Left ventricle myocardium inferior (tissue), 1 donor: ENCODE measurements around the gene SLC9A1. TPM values are rescaled to one million over a fixed set of nuclear protein-coding genes. Genes with fewer than 3 reads are reported as not detected.
A peak's percentile ranks its signal among the peaks of the same experiment; 100 is the strongest.

ENCODE experiments used
- DNase-seq: peaks from one replicate; pipeline ENCODE4 v3.0.0-alpha.2; 2020
- H3K27ac ChIP-seq: fragments of 200-600 bp; replicated peaks from 2 replicates; pipeline ENCODE4 v1.8.0; 2021
- H3K27me3 ChIP-seq: fragments of 200-600 bp; 2 replicates; pipeline ENCODE4 v1.8.0; 2021; ENCODE audit warnings: low read depth
- H3K36me3 ChIP-seq: fragments of 200-600 bp; 2 replicates; pipeline ENCODE4 v1.8.0; 2021
- H3K4me1 ChIP-seq: fragments of 200-600 bp; 2 replicates; pipeline ENCODE4 v1.8.0; 2021
- H3K4me3 ChIP-seq: fragments of 200-600 bp; 2 replicates; pipeline ENCODE4 v1.8.0; 2021; ENCODE audit warnings: mild to moderate bottlenecking, moderate library complexity
- H3K9me3 ChIP-seq: fragments of 200-600 bp; replicated peaks from 2 replicates; pipeline ENCODE4 v1.8.0; 2021
- CTCF ChIP-seq: fragments of 200-600 bp; IDR thresholded peaks from 2 replicates; pipeline ENCODE4 v1.8.0; 2021; ENCODE audit warnings: antibody characterized with exemption, mild to moderate bottlenecking, borderline replicate concordance
- intact Hi-C: fragments of 100-400 bp; cut with micrococcal nuclease; formaldehyde crosslinking; loops from one replicate; pipeline ENCODE4 v1.11.0; 2022
- total RNA-seq: library from RNA; stranded (reverse); fragmentation: NEBNext Ultra II Directional; extraction: Animal tissue kit (Norgen Biotek cat#: 25700); gene quantifications from one replicate; pipeline ENCODE4 v1.2.1, GENCODE V29; 2021
- donor health status: DM: no; HTN: yes; CAD: no; lungs with severe emphysema.

Gene SLC9A1
- total RNA-seq, 1 donor from 2014 or later: 19.5 TPM

DNA sequence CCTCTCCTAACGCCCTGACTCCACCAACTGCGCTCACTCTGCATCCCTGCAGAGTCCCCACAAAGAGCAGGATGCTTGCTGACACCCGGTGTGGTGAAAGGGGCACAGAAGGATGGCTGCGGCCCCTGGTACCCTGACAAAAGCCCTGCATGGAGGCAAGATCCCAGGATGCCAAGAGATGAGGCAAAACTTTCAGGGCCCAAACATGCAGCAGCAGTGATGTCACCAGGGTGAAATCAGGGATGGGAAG, 36.6 kb downstream of the SLC9A1 start:
- intact Hi-C loops: no loop called here
- no peak for DNase-seq
- H3K9me3 ChIP-seq: no peaks in the 10 kb centered on the region

GRCh38 chr1:27117733-27118439, 37.0 kb downstream of the SLC9A1 start:
- peak overlapping the region; percentile 84 for H3K27ac ChIP-seq
- no peak for TF ChIP-seq CTCF
- no peak for DNase-seq
- peaks cover 88% of the 10 kb centered on the region for H3K4me1 ChIP-seq
- H3K36me3 ChIP-seq: peaks cover 7% of the 10 kb centered on the region
- intact Hi-C loops: no loop called here
- no peaks in the 10 kb centered on the region for H3K9me3 ChIP-seq
- H3K4me3 ChIP-seq: no peak overlapping the region
- H3K27me3 ChIP-seq: no peaks in the 10 kb centered on the region

More for the DNA sequence above, 36.6 kb downstream of the SLC9A1 start:
- H3K36me3 ChIP-seq: peaks cover 5% of the 10 kb centered on the region
- TF ChIP-seq CTCF: no peak
- H3K27me3 ChIP-seq: no peaks in the 10 kb centered on the region
- H3K27ac ChIP-seq: peak overlapping the region; percentile 84
- no peak overlapping the region for H3K4me3 ChIP-seq
- H3K4me1 ChIP-seq: peaks cover 93% of the 10 kb centered on the region

DNA sequence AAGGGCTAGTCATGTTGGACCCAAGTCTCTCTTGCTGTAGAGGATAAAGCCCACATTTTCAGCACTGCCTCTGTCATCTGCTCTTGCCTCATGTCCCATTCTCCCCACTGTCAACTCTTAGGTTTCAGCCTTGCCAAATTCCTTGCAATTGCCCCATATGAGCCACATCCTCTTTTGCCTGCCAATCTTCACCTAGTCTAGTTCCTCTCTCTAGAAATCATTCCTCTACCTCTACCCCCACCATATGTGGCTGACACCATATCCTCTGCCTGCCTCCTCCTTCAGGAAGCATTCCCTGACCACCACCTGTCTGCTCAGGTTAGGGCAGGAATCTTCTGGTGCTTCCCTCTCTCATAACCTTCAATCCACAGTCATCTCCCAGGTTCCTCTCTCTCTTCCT, 38.2 kb downstream of the SLC9A1 start:
- intact Hi-C loops: no loop called here

GRCh38 chr1:27116232-27116631, 38.7 kb downstream of the SLC9A1 start:
- H3K9me3 ChIP-seq: no peaks in the 10 kb centered on the region
- peaks cover 7% of the 10 kb centered on the region for H3K36me3 ChIP-seq
- H3K4me3 ChIP-seq: no peak overlapping the region
- DNase-seq: peak; percentile 40
- peak overlapping the region; percentile 84 for H3K27ac ChIP-seq
- no peak for TF ChIP-seq CTCF
- intact Hi-C loops: no loop called here
- peaks cover 88% of the 10 kb centered on the region for H3K4me1 ChIP-seq
- H3K27me3 ChIP-seq: no peaks in the 10 kb centered on the region

More for the DNA sequence above, 38.2 kb downstream of the SLC9A1 start:
- DNase-seq: no peak
- Histone ChIP-seq H3K36me3 (peaks cover 7% of the 10 kb centered on the region), H3K27ac (peak overlapping the region; percentile 84), H3K27me3 (no peaks in the 10 kb centered on the region), H3K4me1 (peaks cover 88% of the 10 kb centered on the region), H3K4me3 (no peak overlapping the region), H3K9me3 (no peaks in the 10 kb centered on the region)
- no peak for TF ChIP-seq CTCF

DNA sequence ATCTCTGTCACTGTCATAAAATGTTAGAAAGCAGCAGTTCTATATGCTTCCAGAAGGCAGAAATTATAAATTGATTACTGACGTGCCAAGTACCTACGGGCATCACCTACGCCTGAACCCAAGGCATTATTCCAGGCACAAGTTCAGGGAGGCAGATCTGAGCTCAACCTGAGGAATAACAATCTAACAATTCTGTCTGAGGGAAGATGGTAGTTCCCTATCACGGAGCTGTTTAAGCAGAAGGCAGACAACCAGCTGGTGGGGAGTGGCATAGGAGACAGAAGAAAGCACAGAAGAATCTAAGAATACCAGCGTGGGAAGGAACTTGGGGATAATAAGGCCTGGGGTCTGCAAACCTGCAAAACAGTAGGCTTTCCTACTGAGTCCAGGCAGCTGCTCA, 40.4 kb downstream of the SLC9A1 start:
- DNase-seq: no peak
- H3K4me1 ChIP-seq: peaks cover 72% of the 10 kb centered on the region
- no peaks in the 10 kb centered on the region for H3K9me3 ChIP-seq
- H3K27ac ChIP-seq: peak overlapping the region; percentile 84
- no peak for TF ChIP-seq CTCF
- peaks cover 10% of the 10 kb centered on the region for H3K36me3 ChIP-seq
- H3K4me3 ChIP-seq: no peak overlapping the region
- no peaks in the 10 kb centered on the region for H3K27me3 ChIP-seq
- intact Hi-C loops: no loop called here
